GM21423 (cell line): ENCODE measurements around the gene CRYBA1.

Experiments used
- ATAC-seq: cut with Tn5 transposase; IDR thresholded peaks from one replicate; pipeline ENCODE4 v1.9.1; 2021; ENCODE audit warnings: mild to moderate bottlenecking, moderate library complexity; ENCODE audit not compliant: unreplicated experiment

The CRYBA1 gene

GRCh38 chr17:29278692-29279091, 32.0 kb downstream of the CRYBA1 start:
- no peak for ATAC-seq

- no peak for ATAC-seq
Observed at GRCh38 chr17:29279397-29280070, 32.9 kb downstream of the CRYBA1 start.

- no peak for ATAC-seq
Observed at GRCh38 chr17:29283496-29283895, 36.8 kb downstream of the CRYBA1 start.

GRCh38 chr17:29283961-29284360, 37.3 kb downstream of the CRYBA1 start:
- no peak for ATAC-seq

GRCh38 chr17:29289852-29290251, 43.2 kb downstream of the CRYBA1 start:
- ATAC-seq, result no peak

- no peak for ATAC-seq
Observed at GRCh38 chr17:29291163-29291752, 44.6 kb downstream of the CRYBA1 start.

GRCh38 chr17:29292071-29292991, 45.7 kb downstream of the CRYBA1 start:
- ATAC-seq, result no peak

GRCh38 chr17:29292992-29293889, 46.6 kb downstream of the CRYBA1 start:
- ATAC-seq, result peak; percentile 8

GRCh38 chr17:29293890-29294579, 47.4 kb downstream of the CRYBA1 start, which contains the start of gene NUFIP2:
Gene NUFIP2 (minus strand): TSS chr17:29294148. CDS start chr17:29294059, 89 bp downstream.
- peak; percentile 80 for ATAC-seq

- ATAC-seq, result no peak
Observed at GRCh38 chr17:29294580-29294900, 47.9 kb downstream of the CRYBA1 start.

- no peak for ATAC-seq
Observed at GRCh38 chr17:29295420-29295819, 48.8 kb downstream of the CRYBA1 start.

GRCh38 chr17:29299031-29299430, 52.4 kb downstream of the CRYBA1 start:
- ATAC-seq, result no peak

GRCh38 chr17:29303386-29303785, 56.7 kb downstream of the CRYBA1 start:
- no peak for ATAC-seq
